ENCODE data around the gene C22orf23. TPM values are rescaled to one million over a fixed set of nuclear protein-coding genes. Genes with fewer than 3 reads are reported as not detected.

Gene C22orf23
- total RNA-seq, 2 donors from 2014 or later = not detected

DNA sequence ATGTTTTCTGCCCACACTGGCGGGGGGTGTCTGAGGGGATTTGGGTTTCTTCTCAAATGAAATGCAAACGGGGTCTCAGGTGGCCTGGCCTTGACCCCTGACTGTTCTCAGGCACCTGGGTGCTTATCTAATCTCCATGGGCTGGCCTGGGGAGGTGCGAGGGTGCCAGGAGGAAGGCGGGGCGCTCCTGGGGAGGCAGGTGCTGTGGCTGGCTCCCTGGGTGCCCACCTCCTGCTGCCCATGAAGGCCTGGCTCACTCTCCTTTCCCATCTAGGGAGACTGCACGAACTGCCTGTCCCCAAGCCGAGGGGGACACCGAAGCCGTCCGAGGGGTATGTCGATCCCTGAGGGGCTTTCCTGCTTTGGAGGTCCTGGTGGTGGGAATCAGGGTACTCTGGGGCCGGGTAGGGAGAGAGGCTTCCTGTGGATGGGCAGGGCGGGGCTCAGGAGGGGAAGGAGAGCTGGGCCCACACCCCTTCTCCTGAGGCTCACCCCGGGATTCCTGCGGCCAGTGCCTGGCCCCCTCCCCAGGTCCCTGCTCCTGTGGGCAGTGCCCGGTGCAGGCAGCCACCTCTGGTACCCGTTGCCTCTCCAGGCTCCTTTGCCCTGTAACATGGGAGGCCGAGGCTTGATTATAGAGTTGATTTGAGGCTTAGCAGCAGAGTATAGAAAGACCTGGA is 28.9 kb downstream of the C22orf23 start:
- Histone ChIP-seq H3K4me1 (peaks cover 49% of the 10 kb centered on the region), H3K9me3 (no peaks in the 10 kb centered on the region), H3K36me3 (replicated peaks in 1 of 2; ENCODE audit: insufficient read depth in 1 of 2, low read depth in 2 of 2) (peaks cover 0 to 19% of the 10 kb centered on the region in 2 donors), H3K27ac (peak overlapping the region; percentile 49 to 62 (median 54)), H3K27me3 (no peaks in the 10 kb centered on the region), H3K4me3 (no peak overlapping the region)
- ATAC-seq = peak; percentile 26
- TF ChIP-seq POLR2A (IDR thresholded peaks at IDR 0.05) = no peak
- TF ChIP-seq, protein P1, sequence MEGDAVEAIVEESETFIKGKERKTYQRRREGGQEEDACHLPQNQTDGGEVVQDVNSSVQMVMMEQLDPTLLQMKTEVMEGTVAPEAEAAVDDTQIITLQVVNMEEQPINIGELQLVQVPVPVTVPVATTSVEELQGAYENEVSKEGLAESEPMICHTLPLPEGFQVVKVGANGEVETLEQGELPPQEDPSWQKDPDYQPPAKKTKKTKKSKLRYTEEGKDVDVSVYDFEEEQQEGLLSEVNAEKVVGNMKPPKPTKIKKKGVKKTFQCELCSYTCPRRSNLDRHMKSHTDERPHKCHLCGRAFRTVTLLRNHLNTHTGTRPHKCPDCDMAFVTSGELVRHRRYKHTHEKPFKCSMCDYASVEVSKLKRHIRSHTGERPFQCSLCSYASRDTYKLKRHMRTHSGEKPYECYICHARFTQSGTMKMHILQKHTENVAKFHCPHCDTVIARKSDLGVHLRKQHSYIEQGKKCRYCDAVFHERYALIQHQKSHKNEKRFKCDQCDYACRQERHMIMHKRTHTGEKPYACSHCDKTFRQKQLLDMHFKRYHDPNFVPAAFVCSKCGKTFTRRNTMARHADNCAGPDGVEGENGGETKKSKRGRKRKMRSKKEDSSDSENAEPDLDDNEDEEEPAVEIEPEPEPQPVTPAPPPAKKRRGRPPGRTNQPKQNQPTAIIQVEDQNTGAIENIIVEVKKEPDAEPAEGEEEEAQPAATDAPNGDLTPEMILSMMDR (IDR thresholded peaks at IDR 0.05) = no peak
- WGBS, 2 donors = 45% methylated on average over 18 of the region's 18 CpGs; no CpG with 5 or more reads in 1 of the 2 donors
- intact Hi-C loops (cut with DNase I) = no loop called here
- DNase-seq = peak; percentile 45 to 70 (median 55)

DNA sequence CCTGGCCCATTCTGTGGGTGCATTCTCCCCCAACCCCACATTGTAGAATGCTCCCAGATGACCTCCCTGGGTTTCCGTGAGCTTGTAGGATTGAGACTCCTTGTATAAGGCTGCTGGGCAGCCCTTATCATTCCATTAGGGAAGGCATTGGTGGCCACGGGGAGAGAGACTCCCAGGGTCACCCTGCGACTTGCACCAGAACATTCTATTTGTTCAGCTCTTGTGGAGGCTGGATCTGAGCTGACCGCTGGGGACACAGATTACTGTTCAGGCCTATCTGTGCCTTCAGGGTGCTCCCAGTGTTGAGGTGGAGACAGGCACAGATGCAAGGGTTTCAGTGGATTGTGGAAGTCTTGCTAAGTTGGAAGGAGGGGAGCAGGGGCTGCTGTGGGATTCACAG is 29.5 kb downstream of the C22orf23 start:
- peaks cover 43% of the 10 kb centered on the region for H3K4me1 ChIP-seq
- TF ChIP-seq, protein P1 (IDR thresholded peaks at IDR 0.05) = no peak
- TF ChIP-seq POLR2A (IDR thresholded peaks at IDR 0.05) = no peak
- H3K27ac ChIP-seq = peak overlapping the region; percentile 49 to 62 (median 54)
- 35 to 49% methylated on average over 4 of the region's 4 CpGs for WGBS, 2 donors
- H3K36me3 ChIP-seq (replicated peaks in 1 of 2; ENCODE audit: insufficient read depth in 1 of 2, low read depth in 2 of 2) = peaks cover 0 to 19% of the 10 kb centered on the region in 2 donors
- DNase-seq = peak in 3 of 4 donors; percentile 41 to 56 (median 41)
- H3K9me3 ChIP-seq = no peaks in the 10 kb centered on the region
- H3K27me3 ChIP-seq = no peaks in the 10 kb centered on the region
- no peak overlapping the region for H3K4me3 ChIP-seq
- intact Hi-C loops (cut with DNase I) = no loop called here
- peak; percentile 22 for ATAC-seq

DNA sequence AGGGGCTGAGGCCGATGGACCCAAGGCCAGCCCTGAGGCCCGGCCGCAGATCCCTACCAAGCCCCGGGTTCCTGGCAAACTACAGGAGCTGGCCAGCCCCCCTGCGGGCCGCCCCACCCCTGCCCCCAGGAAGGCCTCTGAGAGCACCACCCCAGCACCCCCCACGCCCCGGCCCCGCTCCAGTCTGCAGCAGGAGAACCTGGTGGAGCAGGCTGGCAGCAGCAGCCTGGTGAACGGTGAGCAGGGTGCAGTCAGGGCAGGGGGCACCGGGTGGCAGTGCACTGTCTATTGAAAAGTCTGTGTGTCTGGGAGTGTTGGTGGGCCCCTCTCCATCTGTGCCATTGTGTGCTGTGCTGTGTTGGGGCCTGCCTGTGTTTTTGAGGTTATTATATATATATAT is 31.2 kb downstream of the C22orf23 start:
- no peak for TF ChIP-seq POLR2A (IDR thresholded peaks at IDR 0.05)
- intact Hi-C loops (cut with DNase I) = no loop called here
- ATAC-seq = no peak
- 91 to 96% methylated on average over 10 to 11 of the region's 11 CpGs for WGBS, 2 donors
- DNase-seq = no peak
- peaks cover 41% of the 10 kb centered on the region for H3K4me1 ChIP-seq
- no peak overlapping the region for H3K27ac ChIP-seq
- no peak overlapping the region for H3K4me3 ChIP-seq
- H3K36me3 ChIP-seq (replicated peaks in 1 of 2; ENCODE audit: insufficient read depth in 1 of 2, low read depth in 2 of 2) = peaks cover 0 to 23% of the 10 kb centered on the region in 2 donors
- no peaks in the 10 kb centered on the region for H3K9me3 ChIP-seq
- H3K27me3 ChIP-seq = no peaks in the 10 kb centered on the region

DNA sequence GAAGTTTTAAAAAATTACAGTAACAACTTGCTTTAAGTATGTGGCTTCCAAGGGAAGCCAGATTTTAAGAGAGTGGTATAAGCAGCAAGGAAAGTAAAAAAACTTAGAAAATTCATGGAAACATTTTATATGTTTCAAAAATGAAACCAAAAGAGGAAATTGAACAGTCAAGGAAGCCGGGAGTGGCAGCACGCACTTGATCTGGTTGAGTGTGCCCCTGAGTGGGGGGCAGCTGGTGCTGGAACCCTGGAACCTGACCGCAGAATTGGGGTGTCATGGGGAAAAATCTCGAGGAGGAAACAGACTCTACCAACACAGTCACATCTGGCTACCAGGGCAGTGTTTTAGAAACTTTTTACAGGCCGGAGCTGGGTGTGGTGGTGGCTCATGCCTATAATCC is 33.3 kb downstream of the C22orf23 start:
- Histone ChIP-seq H3K27ac (no peak overlapping the region), H3K27me3 (no peaks in the 10 kb centered on the region), H3K4me3 (no peak overlapping the region), H3K36me3 (replicated peaks in 1 of 2; ENCODE audit: insufficient read depth in 1 of 2, low read depth in 2 of 2) (peaks cover 0 to 17% of the 10 kb centered on the region in 2 donors), H3K9me3 (no peaks in the 10 kb centered on the region), H3K4me1 (peaks cover 23% of the 10 kb centered on the region)
- 69 to 88% methylated on average over 5 of the region's 5 CpGs for WGBS, 2 donors
- no peak for TF ChIP-seq POLR2A (IDR thresholded peaks at IDR 0.05)
- no peak for DNase-seq
- intact Hi-C loops (cut with DNase I) = no loop called here
- no peak for ATAC-seq

DNA sequence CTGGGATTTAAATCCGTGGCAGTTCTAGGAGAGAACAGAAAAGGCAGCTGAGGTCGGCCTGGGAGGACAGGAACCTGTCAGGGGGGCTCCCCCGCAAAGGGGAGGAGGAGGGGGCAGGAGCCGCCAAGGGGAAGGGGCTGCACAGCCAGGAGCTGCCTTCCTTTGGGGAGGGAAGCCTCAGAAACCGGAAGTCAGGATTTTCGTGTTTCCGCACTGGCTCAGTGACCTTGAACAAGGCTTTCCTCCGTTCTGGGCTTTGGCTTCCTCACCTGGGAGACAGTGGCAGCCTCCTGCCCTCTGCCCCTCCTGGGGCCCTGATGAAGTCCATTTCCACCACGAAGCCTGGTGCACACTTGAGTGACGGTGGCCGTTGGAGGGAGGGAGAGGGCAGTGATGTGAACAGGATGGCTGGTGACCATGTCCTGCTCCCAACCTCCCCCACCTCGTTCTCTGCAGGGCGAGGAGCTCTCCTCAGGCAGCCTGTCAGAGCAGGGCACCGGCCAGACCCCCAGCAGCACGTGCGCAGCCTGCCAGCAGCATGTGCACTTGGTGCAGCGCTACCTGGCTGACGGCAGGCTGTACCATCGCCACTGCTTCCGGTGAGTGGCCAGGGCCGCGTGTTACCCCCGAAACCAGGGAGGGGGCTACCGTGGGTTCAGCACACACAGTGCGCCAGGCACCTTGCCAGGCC is 34.7 kb downstream of the C22orf23 start:
- 50 to 70% methylated on average over 9 to 19 of the region's 25 CpGs for WGBS, 2 donors
- H3K27ac ChIP-seq = peak overlapping the region in 1 of 4 donors; percentile 21
- no peak for TF ChIP-seq POLR2A (IDR thresholded peaks at IDR 0.05)
- TF ChIP-seq, protein P1 (IDR thresholded peaks at IDR 0.05) = no peak

More for the DNA sequence above, 34.7 kb downstream of the C22orf23 start:
- no peaks in the 10 kb centered on the region for H3K9me3 ChIP-seq
- DNase-seq = no peak
- H3K27me3 ChIP-seq = no peaks in the 10 kb centered on the region
- H3K4me3 ChIP-seq = no peak overlapping the region
- intact Hi-C loops (cut with DNase I) = no loop called here
- H3K4me1 ChIP-seq = peaks cover 9% of the 10 kb centered on the region
- H3K36me3 ChIP-seq (replicated peaks in 1 of 2; ENCODE audit: insufficient read depth in 1 of 2, low read depth in 2 of 2) = peaks cover 0 to 17% of the 10 kb centered on the region in 2 donors
- ATAC-seq = no peak

Measured in body of pancreas (tissue), 4 donors.